ENCODE data around the gene MCAM.

The MCAM gene

GRCh38 chr11:119293461-119293860, 23.5 kb downstream of the MCAM start:
- TF ChIP-seq ZFP30 (CRISPR knock-in tag; IDR thresholded peaks at IDR 0.05) (no peak), SNAI2 (CRISPR knock-in tag; IDR thresholded peaks at IDR 0.05) (no peak), CREB5 (CRISPR knock-in tag; IDR thresholded peaks at IDR 0.05; ENCODE audit: low read depth) (no peak), ARNTL (CRISPR knock-in tag; IDR thresholded peaks at IDR 0.05; ENCODE audit: borderline replicate concordance, low read depth) (no peak), CSRNP3 (CRISPR knock-in tag; IDR thresholded peaks at IDR 0.05) (no peak)
- ATAC-seq = no peak

- TF ChIP-seq POU6F1 (CRISPR knock-in tag; IDR thresholded peaks at IDR 0.05; ENCODE audit: borderline replicate concordance, low read depth) = no peak
- no peak for ATAC-seq
Measured at GRCh38 chr11:119290894-119291497, 25.9 kb downstream of the MCAM start.

- ATAC-seq = no peak
- TF ChIP-seq ZNF565 (CRISPR knock-in tag; conservative IDR thresholded peaks at IDR 0.05; ENCODE audit: low read depth) = no peak
- TF ChIP-seq ZNF8 (CRISPR knock-in tag; IDR thresholded peaks at IDR 0.05) = no peak
- TF ChIP-seq RARB (CRISPR knock-in tag; IDR thresholded peaks at IDR 0.05) = no peak
- no peak for TF ChIP-seq PPARA (CRISPR knock-in tag; IDR thresholded peaks at IDR 0.05; ENCODE audit: borderline replicate concordance)
- no peak for TF ChIP-seq GLIS3 (CRISPR knock-in tag; IDR thresholded peaks at IDR 0.05)
- TF ChIP-seq OSR1 (CRISPR knock-in tag; IDR thresholded peaks at IDR 0.05) = no peak
- no peak for TF ChIP-seq SNAI2 (CRISPR knock-in tag; IDR thresholded peaks at IDR 0.05)
- TF ChIP-seq TSHZ2 (CRISPR knock-in tag; IDR thresholded peaks at IDR 0.05) = no peak
- TF ChIP-seq ZFP3 (CRISPR knock-in tag; IDR thresholded peaks at IDR 0.05) = no peak
Measured at GRCh38 chr11:119288219-119288618, 28.7 kb downstream of the MCAM start.

- no peak for ATAC-seq
Measured at GRCh38 chr11:119285431-119285830, 31.5 kb downstream of the MCAM start.

More at GRCh38 chr11:119285431-119285830, 31.5 kb downstream of the MCAM start:
- TF ChIP-seq PPARA (CRISPR knock-in tag; IDR thresholded peaks at IDR 0.05; ENCODE audit: borderline replicate concordance) (no peak), TCF4 (CRISPR knock-in tag; IDR thresholded peaks at IDR 0.05; ENCODE audit: borderline replicate concordance) (no peak), ZC3H10 (CRISPR knock-in tag; IDR thresholded peaks at IDR 0.05) (no peak), ZFP3 (CRISPR knock-in tag; IDR thresholded peaks at IDR 0.05) (no peak), BACH2 (CRISPR knock-in tag; IDR thresholded peaks at IDR 0.05; ENCODE audit: borderline replicate concordance) (no peak), ZNF70 (CRISPR knock-in tag; IDR thresholded peaks at IDR 0.05) (no peak), ESRRG (CRISPR knock-in tag; IDR thresholded peaks at IDR 0.05) (no peak), POU6F1 (CRISPR knock-in tag; IDR thresholded peaks at IDR 0.05; ENCODE audit: borderline replicate concordance, low read depth) (no peak), ZNF565 (CRISPR knock-in tag; conservative IDR thresholded peaks at IDR 0.05; ENCODE audit: low read depth) (no peak), CSDC2 (CRISPR knock-in tag; IDR thresholded peaks at IDR 0.05) (no peak)

Data from SK-N-SH treated with all-trans-retinoic acid at 6 μM for 48 hours (cell line).